GM20000 (cell line): ENCODE results near the gene DOCK10.
A peak's percentile ranks its signal among the peaks of the same experiment; 100 is the strongest.

Experiments
- DNase-seq: peaks from one replicate; pipeline ENCODE4 v3.0.0; 2012; ENCODE audit warnings: low spot score
- CTCF ChIP-seq: IDR thresholded peaks from 2 replicates; pipeline ENCODE4 v1.5.1; 2012; ENCODE audit warnings: mild to moderate bottlenecking, control low read depth; ENCODE audit errors: extremely low read depth, missing control alignments

The DOCK10 gene

GRCh38 chr2:225010804-225011203, 31.5 kb downstream of the DOCK10 start:
- DNase-seq = no peak
- TF ChIP-seq CTCF = no peak

- DNase-seq = no peak
- TF ChIP-seq CTCF = no peak
Observed at GRCh38 chr2:225009768-225010167, 32.5 kb downstream of the DOCK10 start.

GRCh38 chr2:225008935-225009334, 33.3 kb downstream of the DOCK10 start:
- peak; percentile 9 for TF ChIP-seq CTCF
- no peak for DNase-seq

GRCh38 chr2:225008179-225008856, 34.0 kb downstream of the DOCK10 start:
- no peak for TF ChIP-seq CTCF
- no peak for DNase-seq

- no peak for TF ChIP-seq CTCF
- no peak for DNase-seq
Observed at GRCh38 chr2:225006730-225007129, 35.5 kb downstream of the DOCK10 start.

GRCh38 chr2:225004597-225004996, 37.7 kb downstream of the DOCK10 start:
- no peak for DNase-seq
- TF ChIP-seq CTCF = no peak

GRCh38 chr2:225002656-225003045, 39.6 kb downstream of the DOCK10 start:
- peak; percentile 9 for TF ChIP-seq CTCF
- DNase-seq = no peak
